Measurements from ENCODE around the gene BBS2. TPM values are rescaled to one million over a fixed set of nuclear protein-coding genes. Genes with fewer than 3 reads are reported as not detected.

Gene BBS2
- total and polyA plus RNA-seq, 9 of the 15 experiments (the other 6 are each of a cell fraction or from before 2014, with no cell fraction given) = 4.2 to 22.7 (median 10.2) TPM

DNA sequence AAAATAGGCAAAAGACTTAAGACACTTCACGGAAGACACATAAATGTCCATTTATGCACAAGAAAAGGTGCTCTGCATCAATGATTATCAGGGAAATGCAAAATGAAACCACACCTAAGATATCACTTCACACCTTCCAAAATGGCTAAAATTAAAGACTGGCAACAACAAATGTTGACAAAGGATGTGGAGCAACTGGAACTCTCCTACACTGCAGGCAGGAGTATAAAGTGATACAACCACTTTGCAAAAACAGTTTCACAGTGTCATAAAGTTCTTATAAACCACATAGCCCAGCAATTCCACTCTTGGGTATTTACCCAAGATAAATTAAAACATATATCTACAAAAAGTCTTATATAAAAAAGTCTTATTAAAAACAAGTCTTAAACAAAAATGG is 7.8 kb downstream of the BBS2 start:
- Histone ChIP-seq H3K9ac (ENCODE audit: insufficient read depth in 1 of 2, low read depth in 2 of 2, low read length in 2 of 2) (no peak overlapping the region), H3K36me3 (ENCODE audit: control insufficient read depth, insufficient read depth, low read length) (no peaks in the 10 kb centered on the region), H3K4me2 (ENCODE audit: insufficient read depth, low read length) (no peak overlapping the region), H3K9me3 (replicated peaks; ENCODE audit: control insufficient read depth, insufficient read depth, low read depth, low read length) (no peaks in the 10 kb centered on the region), H3K4me1 (replicated peaks in 1 of 2; ENCODE audit: control insufficient read depth in 2 of 2, insufficient read depth in 2 of 2, low read length in 2 of 2) (no peaks in the 10 kb centered on the region; a peak in 1 of 5 replicates), H3K9me1 (ENCODE audit: control insufficient read depth, insufficient read depth, low read length) (no peaks in the 10 kb centered on the region), H3K27me3 (ENCODE audit: control insufficient read depth in 2 of 2, insufficient read depth in 2 of 2, low read length in 2 of 2) (no peaks in the 10 kb centered on the region), H3K4me3 (no peak overlapping the region), H3K79me2 (ENCODE audit: control insufficient read depth, insufficient read depth, low read length) (no peaks in the 10 kb centered on the region), H4K20me1 (replicated peaks; ENCODE audit: control insufficient read depth, insufficient read depth, low read length) (no peaks in the 10 kb centered on the region), H2AFZ (ENCODE audit: low read depth, low read length) (no peak overlapping the region), H3K27ac (ENCODE audit: extremely low read depth, low read depth, low read length) (no peak overlapping the region)
- in situ Hi-C loops (cut with MboI) = no loop called here
- no peak for DNase-seq (ENCODE audit: extremely low read depth in 1 of 4, low spot score in 3 of 4)
- ATAC-seq = no peak
- intact Hi-C loops (cut with micrococcal nuclease) = loop anchor here (10.0 kb wide), 1 partner anchor 157 kb away; no protein-coding TSS in a partner anchor
- ChIA-PET CTCF (ENCODE audit: low intra/inter-chr PET ratio) (no interaction called here), POLR2A (interaction anchor here (0.6 to 1.2 kb wide), 2 partner anchors 17 to 206 kb away, joined by 4 read pairs; no protein-coding TSS in a partner anchor)
- TF ChIP-seq NR2C1 (IDR thresholded peaks at IDR 0.05) = no peak
- no peak for TF ChIP-seq NR2C1 (tag; IDR thresholded peaks at IDR 0.05)
- peak; percentile 57 for TF ChIP-seq ZFP36 (IDR thresholded peaks at IDR 0.05; ENCODE audit: low read depth, low read length, partially characterized antibody)
- TF ChIP-seq RBM25 (IDR thresholded peaks at IDR 0.05; ENCODE audit: low read depth, low read length, severe bottlenecking) = peak; percentile 73
- FAIRE-seq = no peak
- 89% methylated on average over 1 of the region's 1 CpG for WGBS (ENCODE audit: insufficient coverage, low coverage, missing lambda C conversion rate)
- no TSS peak for BruUV-seq (replicated peaks)

DNA sequence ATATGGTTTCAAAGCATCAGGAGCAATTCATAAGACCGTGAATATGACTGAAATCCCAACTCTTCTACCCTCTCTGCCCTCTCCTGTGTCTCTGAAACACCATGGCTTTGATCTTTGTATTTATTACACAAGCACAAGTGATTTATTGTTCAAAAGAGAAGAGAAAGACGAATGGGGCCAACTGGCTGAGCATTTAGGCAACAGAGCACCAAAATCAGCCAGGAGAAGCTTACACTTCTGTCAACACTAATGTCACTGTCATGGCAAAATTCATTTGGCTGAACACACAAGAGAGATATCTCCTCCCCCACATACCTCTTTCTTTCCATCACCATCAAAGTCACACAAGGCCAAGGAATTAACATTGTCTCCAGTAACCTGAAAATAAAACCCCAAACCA is 9.3 kb downstream of the BBS2 start:
- intact Hi-C loops (cut with micrococcal nuclease) (loop anchor here (10.0 kb wide), 1 partner anchor 156 kb away; no protein-coding TSS in a partner anchor), in situ Hi-C loops (cut with MboI) (no loop called here)
- Histone ChIP-seq H3K27ac (ENCODE audit: extremely low read depth, low read depth, low read length) (no peak overlapping the region), H3K27me3 (ENCODE audit: control insufficient read depth in 2 of 2, insufficient read depth in 2 of 2, low read length in 2 of 2) (no peaks in the 10 kb centered on the region), H3K4me3 (no peak overlapping the region), H3K9ac (ENCODE audit: insufficient read depth in 1 of 2, low read depth in 2 of 2, low read length in 2 of 2) (no peak overlapping the region), H3K4me1 (replicated peaks in 1 of 2; ENCODE audit: control insufficient read depth in 2 of 2, insufficient read depth in 2 of 2, low read length in 2 of 2) (no peaks in the 10 kb centered on the region; a peak in 1 of 5 replicates), H3K9me3 (replicated peaks; ENCODE audit: control insufficient read depth, insufficient read depth, low read depth, low read length) (no peaks in the 10 kb centered on the region), H2AFZ (ENCODE audit: low read depth, low read length) (no peak overlapping the region), H3K9me1 (ENCODE audit: control insufficient read depth, insufficient read depth, low read length) (no peaks in the 10 kb centered on the region), H3K4me2 (ENCODE audit: insufficient read depth, low read length) (no peak overlapping the region), H3K36me3 (ENCODE audit: control insufficient read depth, insufficient read depth, low read length) (no peaks in the 10 kb centered on the region), H4K20me1 (replicated peaks; ENCODE audit: control insufficient read depth, insufficient read depth, low read length) (no peaks in the 10 kb centered on the region), H3K79me2 (ENCODE audit: control insufficient read depth, insufficient read depth, low read length) (no peaks in the 10 kb centered on the region)
- POLR2A ChIA-PET = interaction anchor here (0.7 to 1.7 kb wide), 4 partner anchors 11 to 75 kb away, joined by 3 to 5 read pairs (median 3); partner anchors contain the start of genes NUDT21 and OGFOD1
- TF ChIP-seq SMARCA4 (IDR thresholded peaks at IDR 0.05) (no peak), SMARCE1 (IDR thresholded peaks at IDR 0.05) (no peak), MEIS2 (IDR thresholded peaks at IDR 0.05; ENCODE audit: partially characterized antibody) (peak; percentile 60)
- TF ChIP-seq, protein P1, sequence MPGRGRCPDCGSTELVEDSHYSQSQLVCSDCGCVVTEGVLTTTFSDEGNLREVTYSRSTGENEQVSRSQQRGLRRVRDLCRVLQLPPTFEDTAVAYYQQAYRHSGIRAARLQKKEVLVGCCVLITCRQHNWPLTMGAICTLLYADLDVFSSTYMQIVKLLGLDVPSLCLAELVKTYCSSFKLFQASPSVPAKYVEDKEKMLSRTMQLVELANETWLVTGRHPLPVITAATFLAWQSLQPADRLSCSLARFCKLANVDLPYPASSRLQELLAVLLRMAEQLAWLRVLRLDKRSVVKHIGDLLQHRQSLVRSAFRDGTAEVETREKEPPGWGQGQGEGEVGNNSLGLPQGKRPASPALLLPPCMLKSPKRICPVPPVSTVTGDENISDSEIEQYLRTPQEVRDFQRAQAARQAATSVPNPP (IDR thresholded peaks at IDR 0.05; ENCODE audit: borderline replicate concordance, insufficient read depth, insufficient read length) = no peak
- TF ChIP-seq, protein P2, sequence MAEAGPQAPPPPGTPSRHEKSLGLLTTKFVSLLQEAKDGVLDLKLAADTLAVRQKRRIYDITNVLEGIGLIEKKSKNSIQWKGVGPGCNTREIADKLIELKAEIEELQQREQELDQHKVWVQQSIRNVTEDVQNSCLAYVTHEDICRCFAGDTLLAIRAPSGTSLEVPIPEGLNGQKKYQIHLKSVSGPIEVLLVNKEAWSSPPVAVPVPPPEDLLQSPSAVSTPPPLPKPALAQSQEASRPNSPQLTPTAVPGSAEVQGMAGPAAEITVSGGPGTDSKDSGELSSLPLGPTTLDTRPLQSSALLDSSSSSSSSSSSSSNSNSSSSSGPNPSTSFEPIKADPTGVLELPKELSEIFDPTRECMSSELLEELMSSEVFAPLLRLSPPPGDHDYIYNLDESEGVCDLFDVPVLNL (CRISPR knock-in tag; IDR thresholded peaks at IDR 0.05; ENCODE audit: low read depth) = no peak
- FAIRE-seq (no peak), ATAC-seq (no peak), DNase-seq (ENCODE audit: extremely low read depth in 1 of 4, low spot score in 3 of 4) (no peak)
- WGBS (ENCODE audit: insufficient coverage, low coverage, missing lambda C conversion rate) = 23% methylated on average over 2 of the region's 2 CpGs
- CTCF ChIA-PET (ENCODE audit: low intra/inter-chr PET ratio) = no interaction called here
- no TSS peak for BruUV-seq (replicated peaks)

Data from K562 (cell line).